Measurements from ENCODE around the gene TTBK2. TPM values are rescaled to one million over a fixed set of nuclear protein-coding genes. Genes with fewer than 3 reads are reported as not detected.
A peak's percentile ranks its signal among the peaks of the same experiment; 100 is the strongest.
"Not testable (repeated sequence)": the region's sequence is repeated elsewhere in the genome, so short reads cannot be mapped to it uniquely, and the experiment has no call there.

TTBK2 gene
- total RNA-seq, 1 donor from 2014 or later, result 20.1 TPM

- DNase-seq (ENCODE audit: low read depth), result no peak
- H3K27me3 ChIP-seq (ENCODE audit: control insufficient read depth, insufficient read depth, low read length), result no peaks in the 10 kb centered on the region
- H3K4me3 ChIP-seq (ENCODE audit: low read depth, low read length), result no peak overlapping the region
- TF ChIP-seq, protein P1, sequence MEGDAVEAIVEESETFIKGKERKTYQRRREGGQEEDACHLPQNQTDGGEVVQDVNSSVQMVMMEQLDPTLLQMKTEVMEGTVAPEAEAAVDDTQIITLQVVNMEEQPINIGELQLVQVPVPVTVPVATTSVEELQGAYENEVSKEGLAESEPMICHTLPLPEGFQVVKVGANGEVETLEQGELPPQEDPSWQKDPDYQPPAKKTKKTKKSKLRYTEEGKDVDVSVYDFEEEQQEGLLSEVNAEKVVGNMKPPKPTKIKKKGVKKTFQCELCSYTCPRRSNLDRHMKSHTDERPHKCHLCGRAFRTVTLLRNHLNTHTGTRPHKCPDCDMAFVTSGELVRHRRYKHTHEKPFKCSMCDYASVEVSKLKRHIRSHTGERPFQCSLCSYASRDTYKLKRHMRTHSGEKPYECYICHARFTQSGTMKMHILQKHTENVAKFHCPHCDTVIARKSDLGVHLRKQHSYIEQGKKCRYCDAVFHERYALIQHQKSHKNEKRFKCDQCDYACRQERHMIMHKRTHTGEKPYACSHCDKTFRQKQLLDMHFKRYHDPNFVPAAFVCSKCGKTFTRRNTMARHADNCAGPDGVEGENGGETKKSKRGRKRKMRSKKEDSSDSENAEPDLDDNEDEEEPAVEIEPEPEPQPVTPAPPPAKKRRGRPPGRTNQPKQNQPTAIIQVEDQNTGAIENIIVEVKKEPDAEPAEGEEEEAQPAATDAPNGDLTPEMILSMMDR (IDR thresholded peaks at IDR 0.05; ENCODE audit: insufficient read depth, low read length, poor library complexity, severe bottlenecking), result no peak
- no peaks in the 10 kb centered on the region for H3K36me3 ChIP-seq (ENCODE audit: control insufficient read depth, insufficient read depth, low read length)
These were observed 29.0 kb downstream of the TTBK2 start for GRCh38 chr15:42891569-42891968.

DNA sequence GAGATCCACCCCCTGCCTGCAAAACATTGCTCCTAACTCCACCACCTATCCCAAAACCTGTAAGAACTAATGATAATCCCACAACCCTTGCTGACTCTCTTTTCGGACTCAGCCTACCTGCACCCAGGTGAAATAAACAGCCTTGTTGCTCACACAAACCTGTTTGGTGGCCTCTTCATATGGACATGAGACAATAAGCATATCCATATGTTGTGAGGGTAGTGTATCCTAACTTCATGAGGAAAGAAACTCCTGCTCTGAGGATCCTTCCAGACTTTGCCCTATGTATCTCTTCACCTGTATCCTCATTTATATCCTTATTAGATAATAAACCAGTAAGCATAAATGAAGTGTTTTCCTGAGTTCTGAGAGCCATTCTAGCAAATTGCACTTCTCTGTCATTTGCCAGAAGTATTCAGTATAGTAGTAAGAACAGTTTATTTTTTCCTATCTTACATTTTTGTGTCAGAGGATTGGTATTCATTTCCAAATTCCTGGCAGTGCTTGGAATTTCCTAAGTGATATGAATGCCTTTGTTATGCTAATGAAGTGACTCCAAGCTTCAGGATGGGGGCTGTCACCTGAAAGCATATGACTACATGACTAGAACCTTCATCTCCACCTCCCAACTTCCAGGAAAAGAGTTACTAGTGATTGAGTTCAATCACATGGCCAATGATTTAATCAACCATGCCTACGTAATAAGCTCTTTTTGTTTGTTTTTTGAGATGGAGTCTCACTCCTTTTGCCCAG is 30.2 kb downstream of the TTBK2 start:
- DNase-seq (ENCODE audit: low read depth), result peak; percentile 82
- Histone ChIP-seq H3K27me3 (ENCODE audit: control insufficient read depth, insufficient read depth, low read length) (no peaks in the 10 kb centered on the region), H3K36me3 (ENCODE audit: control insufficient read depth, insufficient read depth, low read length) (no peaks in the 10 kb centered on the region), H3K4me3 (ENCODE audit: low read depth, low read length) (no peak overlapping the region)
- TF ChIP-seq, protein P1 (IDR thresholded peaks at IDR 0.05; ENCODE audit: insufficient read depth, low read length, poor library complexity, severe bottlenecking), result no peak

- DNase-seq (ENCODE audit: low read depth); H3K36me3 ChIP-seq (ENCODE audit: control insufficient read depth, insufficient read depth, low read length); H3K27me3 ChIP-seq (ENCODE audit: control insufficient read depth, insufficient read depth, low read length); H3K4me3 ChIP-seq (ENCODE audit: low read depth, low read length): not testable (repeated sequence)
These were observed 33.2 kb downstream of the TTBK2 start for GRCh38 chr15:42887384-42887783.

DNA sequence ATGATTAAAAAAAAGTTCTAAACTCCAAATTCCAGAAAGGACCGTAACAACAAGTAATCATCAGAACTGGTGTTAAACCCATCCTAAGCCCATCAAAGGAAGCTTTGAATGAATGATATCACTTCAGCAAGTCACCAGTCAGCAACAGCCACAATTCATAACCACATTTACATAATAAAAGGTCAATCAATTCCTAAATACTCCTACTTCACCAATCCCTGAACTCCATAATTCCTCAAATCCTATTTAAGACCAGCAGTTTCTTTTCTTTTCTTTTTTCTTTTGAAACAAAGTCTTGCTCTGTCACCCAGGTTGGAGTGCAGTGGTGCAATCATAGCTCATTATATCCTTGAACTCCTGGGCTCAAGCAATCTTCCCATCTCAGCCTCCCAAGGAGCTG is 40.5 kb downstream of the TTBK2 start:
- TF ChIP-seq, protein P1 (IDR thresholded peaks at IDR 0.05; ENCODE audit: insufficient read depth, low read length, poor library complexity, severe bottlenecking), result no peak
- DNase-seq (ENCODE audit: low read depth), result no peak
- H3K36me3 ChIP-seq (ENCODE audit: control insufficient read depth, insufficient read depth, low read length), result no peaks in the 10 kb centered on the region

GRCh38 chr15:42879443-42879842 is 41.1 kb downstream of the TTBK2 start:
- Histone ChIP-seq H3K36me3 (ENCODE audit: control insufficient read depth, insufficient read depth, low read length) (no peaks in the 10 kb centered on the region), H3K4me3 (ENCODE audit: low read depth, low read length) (no peak overlapping the region), H3K27me3 (ENCODE audit: control insufficient read depth, insufficient read depth, low read length) (no peaks in the 10 kb centered on the region)
- TF ChIP-seq, protein P1 (IDR thresholded peaks at IDR 0.05; ENCODE audit: insufficient read depth, low read length, poor library complexity, severe bottlenecking), result no peak
- DNase-seq (ENCODE audit: low read depth), result no peak

More for the DNA sequence above, 40.5 kb downstream of the TTBK2 start:
- Histone ChIP-seq H3K4me3 (ENCODE audit: low read depth, low read length) (no peak overlapping the region), H3K27me3 (ENCODE audit: control insufficient read depth, insufficient read depth, low read length) (no peaks in the 10 kb centered on the region)

GRCh38 chr15:42876224-42876623 is 44.4 kb downstream of the TTBK2 start:
- TF ChIP-seq, protein P1 (IDR thresholded peaks at IDR 0.05; ENCODE audit: insufficient read depth, low read length, poor library complexity, severe bottlenecking), result no peak
- DNase-seq (ENCODE audit: low read depth), result no peak
- Histone ChIP-seq H3K4me3 (ENCODE audit: low read depth, low read length) (no peak overlapping the region), H3K27me3 (ENCODE audit: control insufficient read depth, insufficient read depth, low read length) (no peaks in the 10 kb centered on the region), H3K36me3 (ENCODE audit: control insufficient read depth, insufficient read depth, low read length) (no peaks in the 10 kb centered on the region)
